Duodenal mucosa (tissue), 2 donors: ENCODE data around the gene HBE1.

ENCODE experiments used
- H3K27ac ChIP-seq: one replicate; pipeline ENCODE4 v1.7.0; 2013; ENCODE audit warnings: low read depth, low read length
- H3K27me3 ChIP-seq, 2 donors: one replicate each; pipeline ENCODE4 v1.7.0; 2013; ENCODE audit warnings: low read length in 2 of 2, control low read depth in 1 of 2; ENCODE audit not compliant: insufficient read depth in 2 of 2, control insufficient read depth in 1 of 2
- H3K36me3 ChIP-seq, 2 donors: one replicate each; pipeline ENCODE4 v1.7.0; 2013; ENCODE audit warnings: low read length in 2 of 2, control low read depth in 1 of 2; ENCODE audit not compliant: insufficient read depth in 2 of 2, control insufficient read depth in 1 of 2
- H3K4me1 ChIP-seq, 2 donors: one replicate each; pipeline ENCODE4 v1.7.0; 2013; ENCODE audit warnings: low read length in 2 of 2, control low read depth in 1 of 2; ENCODE audit not compliant: insufficient read depth in 2 of 2, control insufficient read depth in 1 of 2
- H3K4me3 ChIP-seq, 2 donors: one replicate each; pipeline ENCODE4 v1.7.0; 2013; ENCODE audit warnings: low read length in 2 of 2, low read depth in 1 of 2
- H3K9ac ChIP-seq, 2 donors: one replicate each; pipeline ENCODE4 v1.7.0; 2013; ENCODE audit warnings: low read length in 2 of 2, low read depth in 1 of 2
- H3K9me3 ChIP-seq, 2 donors: one replicate each; pipeline ENCODE4 v1.7.0; 2013; ENCODE audit warnings: low read length in 2 of 2, control low read depth in 1 of 2; ENCODE audit not compliant: control insufficient read depth in 1 of 2

Gene HBE1

DNA sequence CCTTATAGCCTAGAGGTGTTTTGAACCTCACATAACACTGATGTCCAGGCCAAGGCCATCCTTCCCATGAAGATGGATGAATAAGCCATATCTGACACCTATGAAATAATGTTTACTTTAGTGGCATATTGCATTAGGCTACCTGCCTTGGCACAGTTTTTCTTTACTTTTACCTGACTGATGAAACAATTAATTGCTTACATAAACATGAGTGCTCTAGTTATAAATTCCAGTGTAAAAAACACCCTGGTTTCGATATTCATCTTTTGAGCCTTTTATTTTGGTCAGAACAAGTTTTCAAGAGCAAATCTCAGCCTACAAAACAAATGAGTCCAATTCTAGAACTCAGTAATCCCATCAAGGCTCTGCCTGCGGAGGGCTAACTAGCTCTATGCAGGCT lies 7.0 kb upstream of the HBE1 start:
- H3K9me3 ChIP-seq: no peaks in the 10 kb centered on the region
- no peak overlapping the region for H3K4me3 ChIP-seq
- no peak overlapping the region for H3K9ac ChIP-seq
- H3K36me3 ChIP-seq: no peaks in the 10 kb centered on the region
- H3K27me3 ChIP-seq: no peaks in the 10 kb centered on the region
- H3K27ac ChIP-seq: no peak overlapping the region
- H3K4me1 ChIP-seq: no peaks in the 10 kb centered on the region

DNA sequence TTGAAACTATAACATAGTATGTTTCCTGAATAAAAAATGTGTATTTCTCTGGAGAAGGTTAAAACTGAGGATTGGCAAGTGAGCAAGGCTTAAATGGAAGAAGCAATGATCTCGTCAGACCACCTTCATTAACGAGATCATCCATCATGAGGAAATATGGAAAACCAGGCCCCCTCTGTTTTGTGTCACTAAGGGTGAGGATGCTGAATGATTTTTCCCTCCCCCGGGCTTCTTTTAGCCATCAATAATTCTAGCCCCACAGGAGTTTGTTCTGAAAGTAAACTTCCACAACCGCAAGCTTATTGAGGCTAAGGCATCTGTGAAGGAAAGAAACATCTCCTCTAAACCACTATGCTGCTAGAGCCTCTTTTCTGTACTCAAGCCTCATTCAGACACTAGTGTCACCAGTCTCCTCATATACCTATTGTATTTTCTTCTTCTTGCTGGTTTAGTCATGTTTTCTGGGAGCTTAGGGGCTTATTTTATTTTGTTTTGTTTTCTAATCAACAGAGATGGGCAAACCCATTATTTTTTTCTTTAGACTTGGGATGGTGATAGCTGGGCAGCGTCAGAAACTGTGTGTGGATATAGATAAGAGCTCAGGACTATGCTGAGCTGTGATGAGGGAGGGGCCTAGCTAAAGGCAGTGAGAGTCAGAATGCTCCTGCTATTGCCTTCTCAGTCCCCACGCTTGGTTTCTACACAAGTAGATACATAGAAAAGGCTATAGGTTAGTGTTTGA lies 5.8 kb upstream of the HBE1 start:
- H3K27ac ChIP-seq: no peak overlapping the region
- no peaks in the 10 kb centered on the region for H3K4me1 ChIP-seq
- no peaks in the 10 kb centered on the region for H3K9me3 ChIP-seq
- no peaks in the 10 kb centered on the region for H3K36me3 ChIP-seq
- no peak overlapping the region for H3K9ac ChIP-seq
- no peak overlapping the region for H3K4me3 ChIP-seq
- no peaks in the 10 kb centered on the region for H3K27me3 ChIP-seq

DNA sequence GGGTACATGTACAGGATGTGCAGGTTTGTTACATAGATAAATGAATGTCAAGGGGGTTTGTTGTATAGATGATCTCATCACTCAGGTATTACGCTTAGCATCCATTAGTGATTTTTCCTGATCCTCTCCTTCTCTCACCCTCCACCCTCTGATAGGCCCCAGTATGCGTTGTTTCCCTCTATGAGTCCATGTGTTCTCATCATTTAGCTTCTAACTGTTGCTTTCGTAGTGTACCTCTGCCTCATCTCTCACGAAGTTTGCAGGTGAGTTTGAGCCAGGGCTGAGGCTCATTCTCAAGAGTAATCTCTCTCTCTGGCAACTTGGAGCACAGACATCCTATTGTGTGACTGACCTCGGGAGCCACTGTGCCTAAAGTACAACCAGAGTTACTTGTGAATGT lies 4.7 kb upstream of the HBE1 start:
- no peak overlapping the region for H3K4me3 ChIP-seq
- H3K27me3 ChIP-seq: no peaks in the 10 kb centered on the region
- no peaks in the 10 kb centered on the region for H3K36me3 ChIP-seq
- no peaks in the 10 kb centered on the region for H3K4me1 ChIP-seq
- no peaks in the 10 kb centered on the region for H3K9me3 ChIP-seq
- H3K27ac ChIP-seq: no peak overlapping the region
- H3K9ac ChIP-seq: no peak overlapping the region

DNA sequence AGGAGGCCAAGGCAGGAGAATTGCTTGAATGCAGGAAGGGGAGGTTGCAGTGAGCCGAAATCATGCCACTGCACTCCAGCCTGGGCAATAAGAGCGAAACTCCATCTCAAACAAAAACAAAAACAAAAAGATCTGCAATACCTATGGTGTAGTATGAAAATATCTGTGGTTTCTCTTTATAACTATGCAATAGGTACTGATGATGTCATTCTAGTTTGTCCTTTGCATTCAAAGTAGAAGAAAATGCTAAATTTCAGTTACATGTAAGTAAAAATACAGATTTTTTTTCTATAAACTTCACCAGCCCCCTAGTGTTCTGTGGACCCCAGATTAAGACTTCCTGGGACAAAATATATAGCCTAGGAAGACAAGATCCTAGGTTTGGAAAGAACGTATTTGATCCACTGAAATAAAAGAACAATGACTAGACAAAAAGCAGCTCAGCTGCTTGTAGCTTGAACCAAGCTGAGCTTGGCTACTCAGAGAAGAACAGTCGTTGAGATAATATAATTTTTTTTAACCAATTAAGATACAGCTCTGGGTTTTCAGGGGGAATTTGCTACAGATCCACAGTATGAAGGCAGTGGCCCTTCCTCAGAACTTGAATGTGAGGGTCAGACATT lies 2.8 kb upstream of the HBE1 start:
- Histone ChIP-seq H3K27ac (no peak overlapping the region), H3K27me3 (no peaks in the 10 kb centered on the region), H3K36me3 (no peaks in the 10 kb centered on the region), H3K9ac (no peak overlapping the region), H3K4me1 (no peaks in the 10 kb centered on the region), H3K9me3 (no peaks in the 10 kb centered on the region), H3K4me3 (no peak overlapping the region)

DNA sequence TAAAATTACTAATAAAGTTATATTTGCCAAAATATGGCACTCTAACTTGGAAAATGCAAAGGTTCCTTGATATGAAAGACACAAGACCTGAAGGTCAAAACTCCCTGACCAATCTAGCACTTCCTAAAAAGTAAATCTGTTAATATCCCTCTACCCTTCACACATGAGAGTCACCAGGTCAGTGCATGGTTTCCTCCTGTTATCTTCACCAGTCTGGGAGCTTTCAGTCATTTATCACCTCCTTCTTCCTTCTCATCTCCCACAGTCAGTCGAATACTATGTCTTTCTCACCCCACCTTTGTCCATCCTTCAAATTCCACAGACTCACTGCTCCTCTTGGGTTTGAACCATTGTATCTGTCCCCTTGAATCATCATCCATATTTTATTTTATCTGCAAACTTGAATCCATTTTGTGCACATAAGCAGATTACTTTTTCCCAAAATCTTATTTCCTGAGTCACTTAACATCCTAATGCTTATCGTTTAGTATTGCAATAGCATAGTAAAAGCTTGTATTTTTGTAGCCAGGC lies 2.6 kb downstream of the HBE1 start:
- Histone ChIP-seq H3K4me3 (no peak overlapping the region), H3K9me3 (no peaks in the 10 kb centered on the region), H3K4me1 (no peaks in the 10 kb centered on the region), H3K9ac (no peak overlapping the region), H3K36me3 (no peaks in the 10 kb centered on the region), H3K27me3 (no peaks in the 10 kb centered on the region), H3K27ac (no peak overlapping the region)

GRCh38 chr11:5266609-5267008 lies 3.1 kb downstream of the HBE1 start:
- H3K4me1 ChIP-seq: no peaks in the 10 kb centered on the region
- no peaks in the 10 kb centered on the region for H3K9me3 ChIP-seq
- H3K9ac ChIP-seq: no peak overlapping the region
- H3K36me3 ChIP-seq: no peaks in the 10 kb centered on the region
- no peak overlapping the region for H3K27ac ChIP-seq
- H3K27me3 ChIP-seq: no peaks in the 10 kb centered on the region
- H3K4me3 ChIP-seq: no peak overlapping the region

DNA sequence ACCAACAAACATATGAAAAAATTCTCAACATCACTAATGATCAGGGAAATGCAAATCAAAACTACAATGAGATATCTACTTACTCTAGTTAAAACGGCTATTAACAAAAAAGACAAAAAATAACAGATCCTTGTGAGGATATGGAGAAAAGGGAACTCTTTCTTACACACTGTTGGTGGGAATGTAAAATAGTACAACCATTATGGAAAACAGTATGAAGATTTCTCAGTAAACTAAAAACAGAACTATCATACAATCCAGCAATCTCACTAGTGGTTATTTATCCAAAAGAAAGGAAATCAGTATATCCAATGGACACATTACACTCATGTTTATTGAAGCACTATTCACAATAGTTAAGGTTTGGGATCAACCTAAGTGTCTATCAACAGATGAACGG lies 3.9 kb downstream of the HBE1 start:
- no peak overlapping the region for H3K27ac ChIP-seq
- H3K9ac ChIP-seq: no peak overlapping the region
- no peaks in the 10 kb centered on the region for H3K9me3 ChIP-seq
- no peaks in the 10 kb centered on the region for H3K27me3 ChIP-seq
- no peaks in the 10 kb centered on the region for H3K36me3 ChIP-seq
- H3K4me3 ChIP-seq: no peak overlapping the region
- no peaks in the 10 kb centered on the region for H3K4me1 ChIP-seq

GRCh38 chr11:5258543-5259262 lies 11.0 kb downstream of the HBE1 start:
- H3K9ac ChIP-seq: no peak overlapping the region
- no peaks in the 10 kb centered on the region for H3K36me3 ChIP-seq
- H3K4me3 ChIP-seq: no peak overlapping the region
- no peaks in the 10 kb centered on the region for H3K27me3 ChIP-seq
- no peak overlapping the region for H3K27ac ChIP-seq
- no peaks in the 10 kb centered on the region for H3K4me1 ChIP-seq
- H3K9me3 ChIP-seq: peaks cover 0 to 4% of the 10 kb centered on the region in 2 donors

DNA sequence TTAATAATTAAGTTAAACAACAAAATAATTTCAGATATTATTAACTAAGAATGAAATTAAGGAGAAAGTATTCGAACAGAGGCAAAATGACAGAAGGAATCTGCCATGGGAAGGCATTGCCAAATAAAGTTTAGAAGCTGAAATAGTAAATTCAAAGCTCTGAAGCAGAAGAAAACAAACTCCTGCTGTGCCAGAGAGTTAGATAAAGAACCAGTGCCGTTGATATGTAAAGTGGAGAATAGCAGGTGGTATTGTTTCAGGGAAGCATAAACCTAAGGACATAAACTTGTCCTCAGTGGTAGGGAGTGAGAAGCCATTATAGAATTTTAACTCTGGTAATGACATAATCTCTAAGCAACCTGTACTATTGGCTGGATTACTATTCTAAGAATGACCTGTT lies 12.4 kb downstream of the HBE1 start:
- H3K4me3 ChIP-seq: no peak overlapping the region
- peaks cover 0 to 4% of the 10 kb centered on the region in 2 donors for H3K9me3 ChIP-seq
- H3K4me1 ChIP-seq: no peaks in the 10 kb centered on the region

More for the DNA sequence above, 12.4 kb downstream of the HBE1 start:
- H3K27me3 ChIP-seq: no peaks in the 10 kb centered on the region
- H3K36me3 ChIP-seq: no peaks in the 10 kb centered on the region
- H3K9ac ChIP-seq: no peak overlapping the region
- H3K27ac ChIP-seq: no peak overlapping the region
